Gastrocnemius medialis (tissue), 4 donors: Measurements from ENCODE around the gene TBC1D3C.
"Not testable (repeated sequence)": the region's sequence is repeated elsewhere in the genome, so short reads cannot be mapped to it uniquely, and the experiment has no call there.

ENCODE experiments used
- CTCF ChIP-seq, 5 experiments: fragments of 450-650 bp in 3 of 5; fragments of 200-600 bp in 2 of 5; sonication (generic) in 2 of 5; IDR thresholded peaks in 4 of 5; conservative IDR thresholded peaks in 1 of 5; 1 replicate in 4 of 5; 2 replicates in 1 of 5; pipeline ENCODE4 v1.5.1; 2016 to 2019; ENCODE audit warnings: antibody characterized with exemption in 5 of 5, mild to moderate bottlenecking in 3 of 5, moderate library complexity in 3 of 5
- POLR2A ChIP-seq, 2 donors: fragments of 450-650 bp; IDR thresholded peaks; one replicate each; pipeline ENCODE4 v1.6.1; 2017; ENCODE audit warnings: antibody characterized with exemption in 2 of 2, mild to moderate bottlenecking in 2 of 2, moderate library complexity in 2 of 2

- TF ChIP-seq POLR2A (IDR thresholded peaks at IDR 0.05); CTCF (IDR thresholded peaks at IDR 0.05 in 4 of 5, conservative IDR thresholded peaks at IDR 0.05 in 1 of 5): not testable (repeated sequence)
Observed at GRCh38 chr17:38087344-38087743, 18.9 kb upstream of the TBC1D3C start.
